GM23338 (cell line): ENCODE measurements around the gene ROR1. TPM values are rescaled to one million over a fixed set of nuclear protein-coding genes. Genes with fewer than 3 reads are reported as not detected.

Experiments used
- ATAC-seq: fragments of 200-7000 bp; cut with Tn5 transposase; 3 replicates; pipeline ENCODE4 v1.9.1; 2020
- DNase-seq: peaks from one replicate; pipeline ENCODE4 v3.0.0-alpha.2; 2015; ENCODE audit warnings: low spot score
- H2AFZ ChIP-seq: fragments of 200-600 bp; sonication (generic); 2 replicates; pipeline ENCODE4 v1.8.0; 2016; ENCODE audit warnings: antibody characterized with exemption, mild to moderate bottlenecking, moderate library complexity
- H3F3A ChIP-seq: fragments of 200-600 bp; sonication (generic); replicated peaks from 2 replicates; pipeline ENCODE4 v1.8.0; 2017; ENCODE audit warnings: antibody characterized with exemption, mixed run types, low read depth
- H3K27ac ChIP-seq: fragments of 200-600 bp; sonication (generic); 2 replicates; pipeline ENCODE4 v1.6.1; 2016; ENCODE audit warnings: low read depth
- H3K27me3 ChIP-seq: fragments of 200-600 bp; sonication (generic); 2 replicates; pipeline ENCODE4 v1.8.0; 2016; ENCODE audit warnings: mild to moderate bottlenecking, mixed run types, moderate library complexity; ENCODE audit not compliant: insufficient read depth
- H3K36me3 ChIP-seq: fragments of 200-600 bp; sonication (generic); 2 replicates; pipeline ENCODE4 v1.8.0; 2016; ENCODE audit warnings: mild to moderate bottlenecking; ENCODE audit not compliant: insufficient read depth
- H3K4me1 ChIP-seq: fragments of 200-600 bp; sonication (generic); 2 replicates; pipeline ENCODE4 v1.8.0; 2016; ENCODE audit warnings: mild to moderate bottlenecking, moderate library complexity; ENCODE audit not compliant: insufficient read depth
- H3K4me2 ChIP-seq: fragments of 200-600 bp; sonication (generic); 2 replicates; pipeline ENCODE4 v1.7.1; 2017; ENCODE audit warnings: mixed run types
- H3K4me3 ChIP-seq: fragments of 200-600 bp; sonication (generic); 2 replicates; pipeline ENCODE4 v1.6.1; 2016; ENCODE audit warnings: mixed run types
- H3K79me2 ChIP-seq: fragments of 200-600 bp; sonication (generic); replicated peaks from 2 replicates; pipeline ENCODE4 v1.8.0; 2017; ENCODE audit warnings: mild to moderate bottlenecking; ENCODE audit not compliant: insufficient read depth
- H3K9me2 ChIP-seq: fragments of 200-600 bp; sonication (generic); 2 replicates; pipeline ENCODE4 v1.8.0; 2017; ENCODE audit not compliant: insufficient read depth
- H4K20me1 ChIP-seq: fragments of 200-600 bp; sonication (generic); replicated peaks from 2 replicates; pipeline ENCODE4 v1.8.0; 2017; ENCODE audit warnings: mild to moderate bottlenecking; ENCODE audit not compliant: insufficient read depth
- H3K27ac Mint-ChIP-seq: 2 replicates; pipeline ENCODE4 v1.8.0; 2020; ENCODE audit warnings: inconsistent platforms, mild to moderate bottlenecking, moderate library complexity, mixed read lengths
- H3K27me3 Mint-ChIP-seq: 3 replicates; pipeline ENCODE4 v1.8.0; 2022; ENCODE audit warnings: low read depth, mild to moderate bottlenecking, moderate library complexity, mixed read lengths, inconsistent platforms; ENCODE audit not compliant: insufficient read depth, poor library complexity
- H3K36me3 Mint-ChIP-seq: 3 replicates; pipeline ENCODE4 v1.8.0; 2021; ENCODE audit warnings: low read depth, mild to moderate bottlenecking, inconsistent platforms, moderate library complexity, mixed read lengths
- H3K4me1 Mint-ChIP-seq: 3 replicates; pipeline ENCODE4 v1.8.0; 2020; ENCODE audit warnings: mild to moderate bottlenecking, inconsistent platforms, mixed read lengths
- H3K4me3 Mint-ChIP-seq: 3 replicates; pipeline ENCODE4 v1.8.0; 2021; ENCODE audit warnings: moderate library complexity, mild to moderate bottlenecking, inconsistent platforms, mixed read lengths
- H3K9me3 Mint-ChIP-seq: 3 replicates; pipeline ENCODE4 v1.8.0; 2020; ENCODE audit warnings: moderate library complexity, mild to moderate bottlenecking, inconsistent platforms, mixed read lengths
- CREB1 ChIP-seq: fragments of 250-450 bp; sonication (Bioruptor Pico); IDR thresholded peaks from 2 replicates; pipeline ENCODE4 v1.5.0; 2020; ENCODE audit warnings: low read depth, mild to moderate bottlenecking, moderate library complexity
- CTCF ChIP-seq, 2 experiments: fragments of 200-600 bp in 1 of 2; sonication (generic) in 1 of 2; conservative IDR thresholded peaks; 2 replicates each; pipeline versions ENCODE4 v1.5.1 to v1.6.1; 2016 to 2017; ENCODE audit warnings: antibody characterized with exemption in 2 of 2, low read depth in 2 of 2, mild to moderate bottlenecking in 2 of 2, moderate library complexity in 1 of 2
- ETS1 ChIP-seq: IDR thresholded peaks from 2 replicates; pipeline ENCODE4 v1.6.1; 2016; ENCODE audit warnings: antibody characterized with exemption
- EZH2 ChIP-seq: fragments of 200-600 bp; sonication (generic); IDR thresholded peaks from one replicate; pipeline ENCODE4 v1.8.0; 2017; ENCODE audit warnings: antibody characterized with exemption, mild to moderate bottlenecking, low read depth; ENCODE audit not compliant: unreplicated experiment
- EZH2phosphoT487 ChIP-seq: fragments of 200-600 bp; sonication (generic); IDR thresholded peaks from one replicate; pipeline ENCODE4 v1.8.1; 2018; ENCODE audit warnings: antibody characterized with exemption; ENCODE audit not compliant: unreplicated experiment
- JUNB ChIP-seq: IDR thresholded peaks from one replicate; pipeline ENCODE4 v1.6.1; 2016; ENCODE audit warnings: antibody characterized with exemption; ENCODE audit not compliant: unreplicated experiment
- NANOG ChIP-seq: IDR thresholded peaks from 2 replicates; pipeline ENCODE4 v1.6.1; 2016; ENCODE audit warnings: antibody characterized with exemption, borderline replicate concordance
- POLR2AphosphoS5 ChIP-seq: IDR thresholded peaks from 2 replicates; pipeline ENCODE4 v1.6.1; 2016; ENCODE audit warnings: antibody characterized with exemption, low read depth
- REST ChIP-seq: IDR thresholded peaks from one replicate; pipeline ENCODE4 v1.6.1; 2018; ENCODE audit warnings: antibody characterized with exemption; ENCODE audit not compliant: unreplicated experiment
- STAT1 ChIP-seq: IDR thresholded peaks from one replicate; pipeline ENCODE4 v1.6.1; 2016; ENCODE audit warnings: antibody characterized with exemption; ENCODE audit not compliant: unreplicated experiment
- ZNF114 ChIP-seq: fragments of 250-450 bp; sonication (Bioruptor Pico); IDR thresholded peaks from 2 replicates; pipeline ENCODE4 v1.5.0; 2020; ENCODE audit warnings: mild to moderate bottlenecking, moderate library complexity
- ZNF331 ChIP-seq: fragments of 250-450 bp; sonication (Bioruptor Pico); IDR thresholded peaks from 2 replicates; pipeline ENCODE4 v1.5.0; 2020; ENCODE audit warnings: low read depth, mild to moderate bottlenecking, moderate library complexity
- polyA plus RNA-seq: library from polyadenylated mRNA; unstranded; fragments of >200 nt; fragmentation: Nextera tagmentation; extraction: Ambion mirVana; gene quantifications from 2 replicates; pipeline ENCODE4 v1.2.1, GENCODE V29; 2016
- total RNA-seq: library from RNA; depleted of rRNA; stranded (reverse); fragments of >200 nt; shearing (Covaris generic); gene quantifications from 2 replicates; pipeline ENCODE4 v1.2.3, GENCODE V29; 2014

ROR1 gene
- total and polyA plus RNA-seq, 2 experiments from 2014 or later, result 59.7 to 96.0 TPM

- TF ChIP-seq JUNB (no peak), NANOG (no peak), CREB1 (CRISPR knock-in tag) (no peak), POLR2AphosphoS5 (no peak), EZH2phosphoT487 (no peak), CTCF (conservative IDR thresholded peaks at IDR 0.05; ENCODE audit: low read depth in 2 of 2) (no peak), REST (no peak)
These were observed 446.4 kb downstream of the ROR1 start (continued) for GRCh38 chr1:64220241-64220640.

- Histone ChIP-seq H2AFZ (no peak overlapping the region), H3K4me1 (no peaks in the 10 kb centered on the region), H4K20me1 (no peaks in the 10 kb centered on the region), H3K4me3 (no peak overlapping the region), H3K4me2 (no peak overlapping the region), H3K27me3 (no peaks in the 10 kb centered on the region), H3K79me2 (no peaks in the 10 kb centered on the region), H3F3A (no peaks in the 10 kb centered on the region), H3K36me3 (no peaks in the 10 kb centered on the region), H3K27ac (no peak overlapping the region), H3K9me2 (no peaks in the 10 kb centered on the region; the same call in none of the 2 replicates)
- H3K36me3 Mint-ChIP-seq, result no peaks in the 10 kb centered on the region
- no peak for ATAC-seq
- H3K4me1 Mint-ChIP-seq, result no peaks in the 10 kb centered on the region
- H3K27ac Mint-ChIP-seq, result no peak overlapping the region
- H3K27me3 Mint-ChIP-seq, result no peaks in the 10 kb centered on the region
- DNase-seq, result no peak
- peaks cover 3% of the 10 kb centered on the region; the same call in 1 of the 3 replicates for H3K9me3 Mint-ChIP-seq
- no peak overlapping the region for H3K4me3 Mint-ChIP-seq
- TF ChIP-seq CTCF (conservative IDR thresholded peaks at IDR 0.05; ENCODE audit: low read depth in 2 of 2), result no peak
- TF ChIP-seq EZH2, result no peak
- no peak for TF ChIP-seq EZH2phosphoT487
- no peak for TF ChIP-seq STAT1
- TF ChIP-seq REST, result no peak
- TF ChIP-seq ZNF114 (CRISPR knock-in tag), result no peak
- no peak for TF ChIP-seq JUNB
- no peak for TF ChIP-seq ETS1
- TF ChIP-seq ZNF331, result no peak
These were observed 449.7 kb downstream of the ROR1 start for GRCh38 chr1:64223329-64224151.
